ENCODE measurements around the gene MYO10.
"Not testable (repeated sequence)": the region's sequence is repeated elsewhere in the genome, so short reads cannot be mapped to it uniquely, and the experiment has no call there.

Gene MYO10

GRCh38 chr5:16742938-16743337 lies 193.2 kb downstream of the MYO10 start:
- no peak for TF ChIP-seq CTCF (IDR thresholded peaks at IDR 0.05)
- DNase-seq: no peak
- no peak overlapping the region for H3K4me3 Mint-ChIP-seq
- peak overlapping the region; percentile 99 for H3K27ac Mint-ChIP-seq
- peaks cover 2% of the 10 kb centered on the region for H3K27me3 Mint-ChIP-seq (ENCODE audit: low read depth, poor library complexity)
- H3K9me3 Mint-ChIP-seq: no peaks in the 10 kb centered on the region
- peaks cover 54% of the 10 kb centered on the region for H3K4me1 Mint-ChIP-seq
- peaks cover 18% of the 10 kb centered on the region for H3K36me3 Mint-ChIP-seq (ENCODE audit: low read depth)

- no peak for DNase-seq
- no peaks in the 10 kb centered on the region for H3K9me3 Mint-ChIP-seq
- peak overlapping the region; percentile 92 for H3K27ac Mint-ChIP-seq
- H3K4me3 Mint-ChIP-seq: peak overlapping the region; percentile 78
- peaks cover 2% of the 10 kb centered on the region for H3K27me3 Mint-ChIP-seq (ENCODE audit: low read depth, poor library complexity)
- peaks cover 12% of the 10 kb centered on the region for H3K36me3 Mint-ChIP-seq (ENCODE audit: low read depth)
- H3K4me1 Mint-ChIP-seq: peaks cover 73% of the 10 kb centered on the region
- no peak for TF ChIP-seq CTCF (IDR thresholded peaks at IDR 0.05)
Measured at GRCh38 chr5:16740811-16741392, 195.2 kb downstream of the MYO10 start.

GRCh38 chr5:16740066-16740810 lies 195.8 kb downstream of the MYO10 start:
- Mint-ChIP-seq H3K4me1 (peaks cover 79% of the 10 kb centered on the region), H3K27me3 (ENCODE audit: low read depth, poor library complexity) (peaks cover 2% of the 10 kb centered on the region), H3K9me3 (no peaks in the 10 kb centered on the region), H3K4me3 (peak overlapping the region; percentile 78), H3K36me3 (ENCODE audit: low read depth) (peaks cover 12% of the 10 kb centered on the region), H3K27ac (peak overlapping the region; percentile 92)
- no peak for TF ChIP-seq CTCF (IDR thresholded peaks at IDR 0.05)
- no peak for DNase-seq

GRCh38 chr5:16738393-16738792 lies 197.7 kb downstream of the MYO10 start:
- Mint-ChIP-seq H3K4me3 (peak overlapping the region; percentile 18), H3K27ac (peak overlapping the region; percentile 24), H3K36me3 (ENCODE audit: low read depth) (peaks cover 25% of the 10 kb centered on the region), H3K4me1 (peaks cover 92% of the 10 kb centered on the region)
- DNase-seq; H3K27me3 Mint-ChIP-seq (ENCODE audit: low read depth, poor library complexity); H3K9me3 Mint-ChIP-seq: not testable (repeated sequence)

GRCh38 chr5:16737620-16738364 lies 198.3 kb downstream of the MYO10 start:
- H3K4me1 Mint-ChIP-seq: peaks cover 88% of the 10 kb centered on the region
- peaks cover 27% of the 10 kb centered on the region for H3K36me3 Mint-ChIP-seq (ENCODE audit: low read depth)
- DNase-seq: no peak
- TF ChIP-seq CTCF (IDR thresholded peaks at IDR 0.05): no peak
- peak overlapping the region; percentile 24 for H3K27ac Mint-ChIP-seq
- H3K27me3 Mint-ChIP-seq (ENCODE audit: low read depth, poor library complexity): peaks cover 2% of the 10 kb centered on the region
- H3K4me3 Mint-ChIP-seq: peak overlapping the region; percentile 43
- no peaks in the 10 kb centered on the region for H3K9me3 Mint-ChIP-seq

- DNase-seq: no peak
- H3K27me3 Mint-ChIP-seq (ENCODE audit: low read depth, poor library complexity): peaks cover 1% of the 10 kb centered on the region
- no peaks in the 10 kb centered on the region for H3K9me3 Mint-ChIP-seq
- H3K4me3 Mint-ChIP-seq: peak overlapping the region; percentile 43
- peak overlapping the region; percentile 24 for H3K27ac Mint-ChIP-seq
- H3K36me3 Mint-ChIP-seq (ENCODE audit: low read depth): peaks cover 33% of the 10 kb centered on the region
- no peak for TF ChIP-seq CTCF (IDR thresholded peaks at IDR 0.05)
- H3K4me1 Mint-ChIP-seq: peaks cover 87% of the 10 kb centered on the region
Measured at GRCh38 chr5:16737209-16737608, 198.9 kb downstream of the MYO10 start.
